OCI-LY1 (cell line): ENCODE data around the gene ZNF524.

Experiments used
- H2AFZ ChIP-seq: fragments of 200-600 bp; sonication (generic), shearing (Covaris generic); 2 replicates; pipeline ENCODE4 v1.6.0; 2014; ENCODE audit warnings: antibody characterized with exemption, mild to moderate bottlenecking, low read length
- H3F3A ChIP-seq: fragments of 200-600 bp; sonication (generic), shearing (Covaris generic); 2 replicates; pipeline ENCODE4 v1.6.0; 2014; ENCODE audit warnings: mild to moderate bottlenecking, antibody characterized with exemption, low read length, moderate library complexity; ENCODE audit not compliant: insufficient read depth
- H3K27ac ChIP-seq: fragments of 200-600 bp; sonication (generic); 2 replicates; pipeline ENCODE4 v1.5.1; 2014; ENCODE audit warnings: low read length, mixed run types, mild to moderate bottlenecking, low read depth; ENCODE audit not compliant: poor library complexity, severe bottlenecking
- H3K27me3 ChIP-seq: fragments of 200-600 bp; sonication (generic); 2 replicates; pipeline ENCODE4 v1.6.0; 2014; ENCODE audit warnings: antibody characterized with exemption, mild to moderate bottlenecking, low read length, moderate library complexity; ENCODE audit not compliant: insufficient read depth
- H3K36me3 ChIP-seq: fragments of 200-600 bp; sonication (generic); 2 replicates; pipeline ENCODE4 v1.6.1; 2014; ENCODE audit warnings: mild to moderate bottlenecking, antibody characterized with exemption, low read length, moderate library complexity, mixed read lengths; ENCODE audit not compliant: insufficient read depth
- H3K4me1 ChIP-seq: fragments of 200-600 bp; sonication (generic); 2 replicates; pipeline ENCODE4 v1.5.1; 2014; ENCODE audit warnings: mild to moderate bottlenecking, low read length, moderate library complexity; ENCODE audit not compliant: insufficient read depth, severe bottlenecking
- H3K4me2 ChIP-seq: fragments of 200-600 bp; sonication (generic), shearing (Covaris generic); 2 replicates; pipeline ENCODE4 v1.6.1; 2014; ENCODE audit warnings: low read length
- H3K4me3 ChIP-seq: fragments of 200-600 bp; sonication (generic); 2 replicates; pipeline ENCODE4 v1.5.1; 2014; ENCODE audit warnings: low read length, low read depth, mild to moderate bottlenecking, mixed read lengths; ENCODE audit not compliant: poor library complexity, severe bottlenecking
- H3K79me2 ChIP-seq: fragments of 200-600 bp; shearing (Covaris generic); 2 replicates; pipeline ENCODE4 v1.6.1; 2016; ENCODE audit warnings: mixed run types, low read length, mixed read lengths; ENCODE audit not compliant: insufficient read depth
- H3K9ac ChIP-seq: fragments of 200-600 bp; sonication (generic), shearing (Covaris generic); 2 replicates; pipeline ENCODE4 v1.6.1; 2014; ENCODE audit warnings: mild to moderate bottlenecking, low read length, mixed read lengths
- H3K9me2 ChIP-seq: fragments of 200-600 bp; sonication (generic), shearing (Covaris generic); 2 replicates; pipeline ENCODE4 v1.6.1; 2014; ENCODE audit warnings: low read depth, mild to moderate bottlenecking, low read length, mixed read lengths
- H3K9me3 ChIP-seq: fragments of 200-600 bp; shearing (Covaris generic); 2 replicates; pipeline ENCODE4 v1.6.1; 2014; ENCODE audit warnings: low read length, mixed read lengths
- H4K20me1 ChIP-seq: fragments of 200-600 bp; sonication (generic), shearing (Covaris generic); 2 replicates; pipeline ENCODE4 v1.6.0; 2016; ENCODE audit warnings: mild to moderate bottlenecking, low read length; ENCODE audit not compliant: insufficient read depth
- EZH2 ChIP-seq: fragments of 200-600 bp; sonication (generic), shearing (Covaris generic); IDR thresholded peaks from 2 replicates; pipeline ENCODE4 v1.8.0; 2017; ENCODE audit warnings: borderline replicate concordance, mixed run types, mild to moderate bottlenecking, antibody characterized with exemption, low read length, moderate library complexity, mixed read lengths
- TF ChIP-seq, protein P1 (sequence below): fragments of 200-600 bp; sonication (generic), shearing (Covaris generic); IDR thresholded peaks from 2 replicates; pipeline ENCODE4 v1.5.1; 2017; ENCODE audit warnings: mild to moderate bottlenecking, antibody characterized with exemption, low read length, moderate library complexity, mixed read lengths

Gene ZNF524

DNA sequence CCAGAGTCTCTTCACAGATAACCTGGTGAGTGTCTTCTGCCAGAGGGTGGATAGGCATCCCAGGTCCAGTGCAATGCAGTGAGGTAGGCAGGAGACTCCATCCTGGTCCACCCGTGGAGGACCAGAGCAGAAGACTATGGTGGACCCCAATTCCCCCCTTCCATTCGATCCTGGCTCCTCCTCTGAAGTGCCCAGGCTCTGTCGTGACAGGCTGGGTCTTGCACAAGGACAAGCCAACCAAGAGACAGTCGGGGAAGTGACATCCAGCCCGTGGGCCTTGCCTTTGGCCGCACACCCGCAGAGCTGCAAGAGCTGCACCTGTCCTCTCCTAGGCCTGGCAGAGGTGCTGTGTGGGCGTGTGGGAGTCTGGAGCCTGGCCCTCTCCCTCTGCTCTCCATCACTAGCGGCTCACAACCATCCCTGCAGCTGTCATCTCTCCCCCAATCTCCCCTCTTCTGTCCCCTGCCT, 21.2 kb downstream of the ZNF524 start:
- peaks cover 12% of the 10 kb centered on the region for H3K36me3 ChIP-seq
- H3K4me2 ChIP-seq = no peak overlapping the region
- no peak overlapping the region for H2AFZ ChIP-seq
- H3K9ac ChIP-seq = no peak overlapping the region
- H3K79me2 ChIP-seq = no peaks in the 10 kb centered on the region
- no peaks in the 10 kb centered on the region for H3K9me3 ChIP-seq
- H3K27me3 ChIP-seq = no peaks in the 10 kb centered on the region
- no peak overlapping the region for H3K4me3 ChIP-seq
- no peaks in the 10 kb centered on the region for H4K20me1 ChIP-seq
- no peaks in the 10 kb centered on the region for H3K9me2 ChIP-seq
- peaks cover 12% of the 10 kb centered on the region for H3K4me1 ChIP-seq
- TF ChIP-seq, protein P1, sequence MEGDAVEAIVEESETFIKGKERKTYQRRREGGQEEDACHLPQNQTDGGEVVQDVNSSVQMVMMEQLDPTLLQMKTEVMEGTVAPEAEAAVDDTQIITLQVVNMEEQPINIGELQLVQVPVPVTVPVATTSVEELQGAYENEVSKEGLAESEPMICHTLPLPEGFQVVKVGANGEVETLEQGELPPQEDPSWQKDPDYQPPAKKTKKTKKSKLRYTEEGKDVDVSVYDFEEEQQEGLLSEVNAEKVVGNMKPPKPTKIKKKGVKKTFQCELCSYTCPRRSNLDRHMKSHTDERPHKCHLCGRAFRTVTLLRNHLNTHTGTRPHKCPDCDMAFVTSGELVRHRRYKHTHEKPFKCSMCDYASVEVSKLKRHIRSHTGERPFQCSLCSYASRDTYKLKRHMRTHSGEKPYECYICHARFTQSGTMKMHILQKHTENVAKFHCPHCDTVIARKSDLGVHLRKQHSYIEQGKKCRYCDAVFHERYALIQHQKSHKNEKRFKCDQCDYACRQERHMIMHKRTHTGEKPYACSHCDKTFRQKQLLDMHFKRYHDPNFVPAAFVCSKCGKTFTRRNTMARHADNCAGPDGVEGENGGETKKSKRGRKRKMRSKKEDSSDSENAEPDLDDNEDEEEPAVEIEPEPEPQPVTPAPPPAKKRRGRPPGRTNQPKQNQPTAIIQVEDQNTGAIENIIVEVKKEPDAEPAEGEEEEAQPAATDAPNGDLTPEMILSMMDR = no peak
- H3F3A ChIP-seq = no peaks in the 10 kb centered on the region
- H3K27ac ChIP-seq = no peak overlapping the region

DNA sequence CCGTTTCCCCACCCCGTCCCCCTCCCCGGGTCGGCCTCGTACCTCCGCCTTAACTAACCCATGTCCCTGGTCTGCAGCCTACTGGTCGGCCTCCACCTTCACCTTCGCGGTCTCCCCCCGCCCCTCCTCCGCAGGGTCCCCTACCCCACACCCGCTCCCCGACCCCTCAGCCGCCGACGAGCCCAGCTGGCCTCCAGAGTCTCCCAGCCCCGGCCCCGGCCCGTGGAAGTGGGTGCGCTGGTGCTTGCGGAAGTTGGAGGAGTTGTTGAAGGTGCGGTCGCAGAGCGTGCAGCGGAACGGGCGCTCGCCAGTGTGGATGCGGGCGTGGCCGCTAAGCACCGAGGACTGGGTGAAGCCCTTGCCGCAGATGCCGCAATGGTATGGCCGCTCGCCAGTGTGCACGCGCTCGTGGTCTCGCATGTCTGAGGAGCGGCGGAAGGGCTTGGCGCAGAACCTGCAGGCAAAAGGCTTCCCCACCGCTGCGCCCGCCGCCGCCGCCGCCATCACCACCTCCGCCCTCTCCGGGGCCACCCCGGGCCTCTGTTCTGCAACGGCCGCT, 21.7 kb downstream of the ZNF524 start:
- TF ChIP-seq, protein P1 = no peak
- no peak for TF ChIP-seq EZH2
- Histone ChIP-seq H4K20me1 (no peaks in the 10 kb centered on the region), H3F3A (no peaks in the 10 kb centered on the region), H3K9me3 (no peaks in the 10 kb centered on the region), H3K79me2 (no peaks in the 10 kb centered on the region), H3K27me3 (no peaks in the 10 kb centered on the region), H3K4me3 (no peak overlapping the region), H3K4me1 (peaks cover 12% of the 10 kb centered on the region), H3K27ac (no peak overlapping the region), H3K36me3 (peaks cover 7% of the 10 kb centered on the region), H2AFZ (no peak overlapping the region), H3K9ac (no peak overlapping the region), H3K4me2 (no peak overlapping the region), H3K9me2 (no peaks in the 10 kb centered on the region)

DNA sequence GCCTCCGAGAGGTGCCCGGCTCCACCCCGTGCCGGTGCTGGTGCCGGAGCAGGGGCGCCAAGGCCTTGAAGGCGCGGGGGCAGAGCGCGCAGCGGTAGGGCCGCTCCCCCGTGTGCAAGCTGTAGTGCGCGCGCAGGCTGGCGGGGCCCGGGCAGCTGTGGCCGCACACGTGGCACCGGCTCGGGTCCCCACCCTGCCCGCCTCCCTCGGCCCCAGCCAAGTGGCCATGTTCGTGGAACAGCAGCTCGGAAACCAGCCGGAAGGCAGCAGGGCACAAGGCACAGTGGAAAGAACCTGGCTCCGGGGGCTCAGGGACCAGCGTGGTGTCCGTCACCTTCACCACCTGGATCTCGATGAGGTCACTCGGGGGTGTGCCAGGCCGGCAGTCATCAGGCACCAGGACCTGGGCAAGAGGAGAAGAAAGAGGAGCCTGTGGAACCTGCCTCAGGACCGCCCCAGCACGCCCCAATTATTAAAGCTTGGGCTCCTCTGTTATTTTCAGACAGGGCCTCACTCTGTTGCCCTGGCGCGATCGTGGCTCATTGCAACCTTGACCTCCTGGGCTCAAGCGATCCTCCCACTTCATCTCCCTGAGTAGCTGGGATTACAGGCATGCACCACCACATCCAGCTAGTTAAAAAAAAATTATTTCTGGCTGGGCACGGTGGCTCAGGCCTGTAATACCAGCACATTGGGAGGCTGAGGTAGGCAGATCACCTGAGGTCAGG, 22.3 kb downstream of the ZNF524 start:
- Histone ChIP-seq H3K4me1 (peaks cover 12% of the 10 kb centered on the region), H3K79me2 (no peaks in the 10 kb centered on the region), H3K4me3 (no peak overlapping the region), H3K9me3 (no peaks in the 10 kb centered on the region), H3K27ac (no peak overlapping the region), H3K4me2 (no peak overlapping the region), H3K9me2 (no peaks in the 10 kb centered on the region), H4K20me1 (no peaks in the 10 kb centered on the region), H3K36me3 (peaks cover 3% of the 10 kb centered on the region), H3K27me3 (no peaks in the 10 kb centered on the region), H3K9ac (no peak overlapping the region), H3F3A (no peaks in the 10 kb centered on the region), H2AFZ (no peak overlapping the region)
- no peak for TF ChIP-seq EZH2
- TF ChIP-seq, protein P1 = no peak
